ENCODE results near the gene NHLRC2. TPM values are rescaled to one million over a fixed set of nuclear protein-coding genes. Genes with fewer than 3 reads are reported as not detected.
A peak's percentile ranks its signal among the peaks of the same experiment; 100 is the strongest.

Gene NHLRC2
- total and polyA plus RNA-seq, 2 donors from 2014 or later: 4.5 to 40.8 TPM

DNA sequence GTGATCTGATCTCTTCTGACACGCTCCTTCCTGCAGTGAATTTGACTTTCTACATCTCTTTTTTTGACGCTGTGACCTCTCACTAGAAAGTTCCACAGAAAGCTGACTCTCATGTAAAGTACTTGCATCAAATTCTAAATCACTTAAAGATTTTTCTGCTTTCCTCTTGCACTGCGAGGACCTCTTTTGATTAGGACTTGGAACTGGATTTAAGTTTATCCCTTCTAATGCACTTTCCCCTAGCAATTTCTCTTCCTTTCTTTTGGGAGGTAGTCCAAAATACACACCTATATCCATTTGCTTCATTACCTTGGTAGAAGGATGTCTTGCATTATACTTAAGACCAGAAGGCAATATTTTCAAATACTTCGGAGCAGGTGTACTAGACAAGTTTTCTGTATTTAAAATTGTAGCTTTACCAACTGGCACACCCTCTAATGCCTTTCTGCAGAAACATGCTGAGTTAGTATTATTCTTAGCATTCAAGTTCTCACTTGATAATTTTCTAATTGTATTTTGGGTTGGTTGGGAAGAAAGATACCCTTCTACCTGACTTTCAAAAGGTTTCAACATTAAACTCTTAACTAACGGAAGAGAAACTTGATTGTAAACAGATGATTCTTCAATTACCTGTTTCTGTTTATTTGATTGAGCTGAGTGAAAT is 5.2 kb upstream of the NHLRC2 start:
- Histone ChIP-seq H3K9me3 (ENCODE audit: control insufficient read depth in 2 of 3, insufficient read depth in 1 of 3, low read length in 3 of 3) (no peaks in the 10 kb centered on the region), H3K9ac (ENCODE audit: low read length in 3 of 3) (no peak overlapping the region), H3K4me3 (ENCODE audit: low read length in 3 of 3) (no peak overlapping the region), H3K36me3 (ENCODE audit: control insufficient read depth in 2 of 3, insufficient read depth in 3 of 3, low read length in 3 of 3) (peaks cover 0 to 17% (median 0%) of the 10 kb centered on the region in 3 donors), H3K27me3 (ENCODE audit: control insufficient read depth, insufficient read depth, low read length) (no peaks in the 10 kb centered on the region), H3K27ac (ENCODE audit: low read depth in 2 of 2, low read length in 2 of 2) (no peak overlapping the region), H3K4me1 (ENCODE audit: control insufficient read depth in 2 of 3, insufficient read depth in 2 of 3, low read depth in 1 of 3, low read length in 3 of 3) (peaks cover 0 to 10% (median 9%) of the 10 kb centered on the region in 3 donors)
- TF ChIP-seq, protein P1, sequence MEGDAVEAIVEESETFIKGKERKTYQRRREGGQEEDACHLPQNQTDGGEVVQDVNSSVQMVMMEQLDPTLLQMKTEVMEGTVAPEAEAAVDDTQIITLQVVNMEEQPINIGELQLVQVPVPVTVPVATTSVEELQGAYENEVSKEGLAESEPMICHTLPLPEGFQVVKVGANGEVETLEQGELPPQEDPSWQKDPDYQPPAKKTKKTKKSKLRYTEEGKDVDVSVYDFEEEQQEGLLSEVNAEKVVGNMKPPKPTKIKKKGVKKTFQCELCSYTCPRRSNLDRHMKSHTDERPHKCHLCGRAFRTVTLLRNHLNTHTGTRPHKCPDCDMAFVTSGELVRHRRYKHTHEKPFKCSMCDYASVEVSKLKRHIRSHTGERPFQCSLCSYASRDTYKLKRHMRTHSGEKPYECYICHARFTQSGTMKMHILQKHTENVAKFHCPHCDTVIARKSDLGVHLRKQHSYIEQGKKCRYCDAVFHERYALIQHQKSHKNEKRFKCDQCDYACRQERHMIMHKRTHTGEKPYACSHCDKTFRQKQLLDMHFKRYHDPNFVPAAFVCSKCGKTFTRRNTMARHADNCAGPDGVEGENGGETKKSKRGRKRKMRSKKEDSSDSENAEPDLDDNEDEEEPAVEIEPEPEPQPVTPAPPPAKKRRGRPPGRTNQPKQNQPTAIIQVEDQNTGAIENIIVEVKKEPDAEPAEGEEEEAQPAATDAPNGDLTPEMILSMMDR (IDR thresholded peaks at IDR 0.05; ENCODE audit: borderline replicate concordance, extremely low read depth, insufficient read depth): no peak
- FAIRE-seq: no peak
- DNase-seq: no peak
- intact Hi-C loops (cut with DNase I): no loop called here

DNA sequence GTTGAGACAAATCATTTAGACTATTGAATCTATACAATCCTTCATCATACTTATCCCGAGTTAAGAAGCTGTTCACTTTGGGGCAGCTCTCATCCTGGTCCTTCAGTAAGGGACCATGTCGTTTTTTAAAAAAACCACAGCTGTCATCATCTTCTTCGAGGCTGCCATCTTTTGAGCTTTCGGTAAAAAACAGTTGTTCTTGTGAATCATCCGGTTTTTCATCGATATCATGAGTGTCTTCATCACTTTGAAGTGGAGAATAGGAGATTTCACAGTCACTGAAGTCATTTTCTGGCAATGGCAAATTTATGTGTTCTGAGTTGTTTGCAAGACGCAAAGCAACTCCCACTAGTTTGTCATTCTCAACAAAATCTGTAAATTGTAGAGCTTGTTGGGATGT is 4.5 kb upstream of the NHLRC2 start:
- H3K27me3 ChIP-seq (ENCODE audit: control insufficient read depth, insufficient read depth, low read length): no peaks in the 10 kb centered on the region
- intact Hi-C loops (cut with DNase I): no loop called here
- DNase-seq (no peak), FAIRE-seq (no peak)
- H3K4me3 ChIP-seq (ENCODE audit: low read length in 3 of 3): no peak overlapping the region
- H3K36me3 ChIP-seq (ENCODE audit: control insufficient read depth in 2 of 3, insufficient read depth in 3 of 3, low read length in 3 of 3): peaks cover 0 to 16% (median 0%) of the 10 kb centered on the region in 3 donors
- H3K4me1 ChIP-seq (ENCODE audit: control insufficient read depth in 2 of 3, insufficient read depth in 2 of 3, low read depth in 1 of 3, low read length in 3 of 3): peaks cover 0 to 10% (median 9%) of the 10 kb centered on the region in 3 donors
- TF ChIP-seq, protein P1 (IDR thresholded peaks at IDR 0.05; ENCODE audit: borderline replicate concordance, extremely low read depth, insufficient read depth): no peak
- H3K9ac ChIP-seq (ENCODE audit: low read length in 3 of 3): no peak overlapping the region
- H3K9me3 ChIP-seq (ENCODE audit: control insufficient read depth in 2 of 3, insufficient read depth in 1 of 3, low read length in 3 of 3): no peaks in the 10 kb centered on the region
- no peak overlapping the region for H3K27ac ChIP-seq (ENCODE audit: low read depth in 2 of 2, low read length in 2 of 2)

DNA sequence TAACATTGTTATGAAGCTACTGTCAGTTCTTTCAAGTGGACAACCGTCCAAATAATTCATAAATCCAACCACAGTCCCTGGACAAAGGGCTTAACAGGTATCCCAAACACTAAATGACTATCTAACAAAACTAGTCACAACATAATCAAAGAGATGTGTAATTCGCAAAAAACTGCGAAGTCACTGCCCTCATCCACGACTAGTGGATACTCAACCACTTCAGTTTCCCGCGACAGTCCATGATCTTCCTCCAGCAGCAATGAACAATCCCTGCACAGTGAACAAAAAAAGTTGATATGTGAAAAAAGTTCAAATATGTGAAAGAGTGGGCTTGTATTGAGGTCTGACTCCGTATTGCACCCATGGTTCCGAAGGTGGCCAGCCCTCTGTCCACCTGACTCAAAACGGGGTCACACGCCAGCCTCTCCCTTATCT is 866 bp upstream of the NHLRC2 start:
- intact Hi-C loops (cut with DNase I): no loop called here
- peak overlapping the region; percentile 63 to 90 (median 89) for H3K9ac ChIP-seq (ENCODE audit: low read length in 3 of 3)
- no peak for FAIRE-seq
- H3K27ac ChIP-seq (ENCODE audit: low read depth in 2 of 2, low read length in 2 of 2): peak overlapping the region; percentile 88 to 90
- H3K4me3 ChIP-seq (ENCODE audit: low read length in 3 of 3): peak overlapping the region; percentile 92 to 95 (median 94)
- TF ChIP-seq, protein P1 (IDR thresholded peaks at IDR 0.05; ENCODE audit: borderline replicate concordance, extremely low read depth, insufficient read depth): no peak
- peaks cover 0 to 16% (median 15%) of the 10 kb centered on the region in 3 donors for H3K4me1 ChIP-seq (ENCODE audit: control insufficient read depth in 2 of 3, insufficient read depth in 2 of 3, low read depth in 1 of 3, low read length in 3 of 3)
- DNase-seq: no peak
- no peaks in the 10 kb centered on the region for H3K9me3 ChIP-seq (ENCODE audit: control insufficient read depth in 2 of 3, insufficient read depth in 1 of 3, low read length in 3 of 3)
- H3K27me3 ChIP-seq (ENCODE audit: control insufficient read depth, insufficient read depth, low read length): no peaks in the 10 kb centered on the region
- H3K36me3 ChIP-seq (ENCODE audit: control insufficient read depth in 2 of 3, insufficient read depth in 3 of 3, low read length in 3 of 3): peaks cover 0 to 6% (median 2%) of the 10 kb centered on the region in 3 donors

All from kidney (tissue), 14 donors.